AG09309 (cell line): Measurements from ENCODE around the gene YY1AP1.

ENCODE experiments used
- DNase-seq: peaks from one replicate; pipeline ENCODE4 v3.0.0-alpha.2; 2010; ENCODE audit warnings: low read depth
- H3K4me3 ChIP-seq: 2 replicates; pipeline ENCODE4 v1.5.1; 2011; ENCODE audit warnings: mild to moderate bottlenecking, low read depth, low read length, moderate library complexity; ENCODE audit not compliant: control insufficient read depth
- TF ChIP-seq, protein P1 (sequence below): IDR thresholded peaks from 2 replicates; pipeline ENCODE4 v1.5.1; 2011; ENCODE audit warnings: mild to moderate bottlenecking, low read depth, low read length, inconsistent platforms; ENCODE audit not compliant: insufficient read depth, control insufficient read depth; ENCODE audit errors: missing control alignments

The YY1AP1 gene

GRCh38 chr1:155650231-155650757 lies 38.3 kb downstream of the YY1AP1 start:
- TF ChIP-seq, protein P1, sequence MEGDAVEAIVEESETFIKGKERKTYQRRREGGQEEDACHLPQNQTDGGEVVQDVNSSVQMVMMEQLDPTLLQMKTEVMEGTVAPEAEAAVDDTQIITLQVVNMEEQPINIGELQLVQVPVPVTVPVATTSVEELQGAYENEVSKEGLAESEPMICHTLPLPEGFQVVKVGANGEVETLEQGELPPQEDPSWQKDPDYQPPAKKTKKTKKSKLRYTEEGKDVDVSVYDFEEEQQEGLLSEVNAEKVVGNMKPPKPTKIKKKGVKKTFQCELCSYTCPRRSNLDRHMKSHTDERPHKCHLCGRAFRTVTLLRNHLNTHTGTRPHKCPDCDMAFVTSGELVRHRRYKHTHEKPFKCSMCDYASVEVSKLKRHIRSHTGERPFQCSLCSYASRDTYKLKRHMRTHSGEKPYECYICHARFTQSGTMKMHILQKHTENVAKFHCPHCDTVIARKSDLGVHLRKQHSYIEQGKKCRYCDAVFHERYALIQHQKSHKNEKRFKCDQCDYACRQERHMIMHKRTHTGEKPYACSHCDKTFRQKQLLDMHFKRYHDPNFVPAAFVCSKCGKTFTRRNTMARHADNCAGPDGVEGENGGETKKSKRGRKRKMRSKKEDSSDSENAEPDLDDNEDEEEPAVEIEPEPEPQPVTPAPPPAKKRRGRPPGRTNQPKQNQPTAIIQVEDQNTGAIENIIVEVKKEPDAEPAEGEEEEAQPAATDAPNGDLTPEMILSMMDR: no peak
- H3K4me3 ChIP-seq: no peak overlapping the region
- no peak for DNase-seq

- H3K4me3 ChIP-seq: no peak overlapping the region
- TF ChIP-seq, protein P1: no peak
- DNase-seq: no peak
Observed at GRCh38 chr1:155649676-155650075, 38.9 kb downstream of the YY1AP1 start.

DNA sequence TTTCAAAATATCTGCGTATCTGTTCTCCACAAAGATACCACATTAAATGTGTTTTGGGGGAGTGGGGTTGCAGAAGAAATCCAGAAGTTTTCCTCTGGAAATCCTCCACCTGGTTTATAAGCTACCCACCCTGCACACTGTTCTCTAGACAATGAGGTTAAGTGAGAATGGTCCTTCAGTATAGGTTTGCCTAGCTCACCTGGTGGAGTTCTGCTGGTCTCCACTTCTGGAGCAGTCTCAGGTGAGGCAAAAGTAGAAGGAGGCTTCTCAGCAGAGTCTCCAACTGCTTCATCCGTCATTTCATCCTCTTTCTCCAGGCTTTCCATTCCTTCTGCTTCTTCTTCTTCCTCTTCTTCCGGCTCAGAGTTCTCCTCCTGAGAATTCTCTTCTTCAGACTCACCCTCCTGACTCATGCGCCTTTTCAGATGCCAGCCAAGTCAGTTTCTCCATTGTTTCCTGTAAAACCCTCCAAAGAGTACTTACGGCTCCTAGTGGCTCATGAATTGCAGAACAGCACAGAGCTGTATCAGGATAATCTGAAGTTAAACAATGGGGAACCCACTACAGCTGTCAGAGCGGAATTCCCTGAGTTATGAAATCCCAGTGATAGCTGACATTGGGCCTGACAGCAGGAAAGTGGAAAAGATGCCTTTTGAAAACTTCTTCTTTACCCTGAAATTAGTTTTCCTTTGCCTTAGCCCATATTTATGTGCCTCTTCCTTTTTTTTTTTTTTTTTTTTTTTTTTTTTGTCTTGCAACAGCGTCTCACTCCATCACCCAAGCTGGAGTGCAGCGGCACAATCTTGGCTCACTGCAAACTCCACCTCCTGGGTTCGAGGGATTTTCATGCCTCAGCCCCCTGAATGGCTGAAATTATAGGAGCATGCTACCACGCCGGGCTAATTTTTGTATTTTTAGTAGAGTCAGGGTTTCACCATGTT lies 40.1 kb downstream of the YY1AP1 start:
- TF ChIP-seq, protein P1: peak; percentile 79
- H3K4me3 ChIP-seq: peak overlapping the region; percentile 33
- DNase-seq: peak; percentile 79

- TF ChIP-seq, protein P1: no peak
- no peak overlapping the region for H3K4me3 ChIP-seq
- DNase-seq: no peak
Observed at GRCh38 chr1:155646307-155646706, 42.3 kb downstream of the YY1AP1 start.

GRCh38 chr1:155645648-155646047 lies 42.9 kb downstream of the YY1AP1 start:
- no peak for DNase-seq
- no peak overlapping the region for H3K4me3 ChIP-seq
- TF ChIP-seq, protein P1: no peak

DNA sequence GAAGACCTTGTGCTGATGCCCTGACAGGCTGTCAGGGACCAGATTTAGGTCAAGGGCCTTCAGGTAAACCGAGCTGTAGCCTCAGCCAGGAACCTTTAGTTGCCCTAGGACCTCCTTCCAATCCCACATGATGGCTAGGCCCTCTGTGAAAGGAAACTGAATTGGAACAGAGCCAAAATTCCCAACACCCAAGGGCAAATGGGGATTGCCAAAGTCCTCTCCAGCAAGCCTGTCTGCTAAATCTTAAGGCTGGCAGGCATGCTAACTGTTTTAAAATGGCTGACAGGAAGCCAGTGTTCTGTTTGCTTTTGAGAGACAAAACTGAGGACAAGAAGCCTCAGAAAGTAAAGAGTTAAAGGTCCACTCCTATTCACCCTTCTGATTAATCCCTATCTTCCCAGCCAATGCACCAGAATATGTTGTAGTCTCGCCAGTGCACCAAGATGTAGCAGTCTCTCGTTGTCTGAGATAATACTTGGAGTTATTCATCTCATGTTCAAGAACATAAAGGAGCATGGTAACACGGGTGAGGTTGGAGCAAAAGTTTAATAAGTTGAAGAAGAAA lies 43.5 kb downstream of the YY1AP1 start:
- no peak overlapping the region for H3K4me3 ChIP-seq
- TF ChIP-seq, protein P1: no peak
- DNase-seq: no peak
